ENCODE results near the gene KIAA1549. TPM values are rescaled to one million over a fixed set of nuclear protein-coding genes. Genes with fewer than 3 reads are reported as not detected.
A peak's percentile ranks its signal among the peaks of the same experiment; 100 is the strongest.

KIAA1549 gene
- total and polyA plus RNA-seq, 9 of the 15 experiments (the other 6 are each of a cell fraction or from before 2014, with no cell fraction given) = 0.01 to 0.29 (median 0.07) TPM

- POLR2A ChIA-PET = no interaction called here
- DNase-seq (ENCODE audit: extremely low read depth in 1 of 4, low spot score in 3 of 4) (peak in 2 of 4 experiments; percentile 34 to 36), FAIRE-seq (peak; percentile 35), ATAC-seq (no peak)
- CTCF ChIA-PET (ENCODE audit: low intra/inter-chr PET ratio) = no interaction called here
- Histone ChIP-seq H3K9ac (ENCODE audit: insufficient read depth in 1 of 2, low read depth in 2 of 2, low read length in 2 of 2) (no peak overlapping the region), H3K9me1 (ENCODE audit: control insufficient read depth, insufficient read depth, low read length) (no peaks in the 10 kb centered on the region), H3K4me2 (ENCODE audit: insufficient read depth, low read length) (no peak overlapping the region), H3K9me3 (replicated peaks; ENCODE audit: control insufficient read depth, insufficient read depth, low read depth, low read length) (no peaks in the 10 kb centered on the region), H3K4me3 (no peak overlapping the region), H3K4me1 (replicated peaks in 1 of 2; ENCODE audit: control insufficient read depth in 2 of 2, insufficient read depth in 2 of 2, low read length in 2 of 2) (no peaks in the 10 kb centered on the region), H3K27me3 (ENCODE audit: control insufficient read depth in 2 of 2, insufficient read depth in 2 of 2, low read length in 2 of 2) (peaks cover 51 to 67% of the 10 kb centered on the region in 2 experiments; a peak in 4 of 5 replicates), H3K36me3 (ENCODE audit: control insufficient read depth, insufficient read depth, low read length) (no peaks in the 10 kb centered on the region), H4K20me1 (replicated peaks; ENCODE audit: control insufficient read depth, insufficient read depth, low read length) (no peaks in the 10 kb centered on the region; the same call in 1 of the 2 replicates), H3K27ac (ENCODE audit: extremely low read depth, low read depth, low read length) (no peak overlapping the region), H3K79me2 (ENCODE audit: control insufficient read depth, insufficient read depth, low read length) (no peaks in the 10 kb centered on the region), H2AFZ (ENCODE audit: low read depth, low read length) (no peak overlapping the region)
- intact Hi-C loops (cut with micrococcal nuclease) (no loop called here), in situ Hi-C loops (cut with MboI) (no loop called here)
- 0% methylated on average over 7 of the region's 7 CpGs for WGBS (ENCODE audit: insufficient coverage, low coverage, missing lambda C conversion rate)
- TF ChIP-seq ZNF316 (IDR thresholded peaks at IDR 0.05) = 0 out of 2 replicates have a peak, but pooled peaks have one; percentile 12
- TF ChIP-seq NFE2 (IDR thresholded peaks at IDR 0.05; ENCODE audit: low read depth) = 0 out of 2 replicates have a peak, but pooled peaks have one; percentile 28
- TF ChIP-seq ZBTB49 (CRISPR knock-in tag; IDR thresholded peaks at IDR 0.05; ENCODE audit: borderline replicate concordance) = no peak
- TF ChIP-seq CLOCK (CRISPR knock-in tag; IDR thresholded peaks at IDR 0.05; ENCODE audit: borderline replicate concordance) = no peak
- no TSS peak for BruUV-seq (replicated peaks)
Measured at GRCh38 chr7:138895679-138896078, 85.5 kb downstream of the KIAA1549 start.
